Karpas-422 (cell line): ENCODE results near the gene INO80B. TPM values are rescaled to one million over a fixed set of nuclear protein-coding genes. Genes with fewer than 3 reads are reported as not detected.

Experiments
- DNase-seq: peaks from one replicate; pipeline ENCODE4 v3.0.0-alpha.2; 2015
- H2AFZ ChIP-seq: fragments of 200-600 bp; sonication (generic); 2 replicates; pipeline ENCODE4 v1.6.1; 2014; ENCODE audit warnings: antibody characterized with exemption, low read length, mixed read lengths
- H3K27ac ChIP-seq: fragments of 200-600 bp; sonication (generic); 2 replicates; pipeline ENCODE4 v1.5.1; 2014; ENCODE audit warnings: mild to moderate bottlenecking, low read length, moderate library complexity
- H3K27me3 ChIP-seq: fragments of 200-600 bp; sonication (generic); 2 replicates; pipeline ENCODE4 v1.6.1; 2014; ENCODE audit warnings: low read length, mixed read lengths
- H3K36me3 ChIP-seq: fragments of 200-600 bp; sonication (generic); 2 replicates; pipeline ENCODE4 v1.6.1; 2014; ENCODE audit warnings: low read length, mixed read lengths; ENCODE audit not compliant: insufficient read depth
- H3K4me1 ChIP-seq: fragments of 200-600 bp; sonication (generic); 2 replicates; pipeline ENCODE4 v1.6.1; 2014; ENCODE audit warnings: mild to moderate bottlenecking, low read length, mixed read lengths
- H3K4me2 ChIP-seq: fragments of 200-600 bp; sonication (generic); 2 replicates; pipeline ENCODE4 v1.6.1; 2014; ENCODE audit warnings: low read length, low read depth, mild to moderate bottlenecking; ENCODE audit not compliant: poor library complexity, severe bottlenecking
- H3K4me3 ChIP-seq: fragments of 200-600 bp; sonication (generic); 2 replicates; pipeline ENCODE4 v1.5.1; 2014; ENCODE audit warnings: mild to moderate bottlenecking, antibody characterized with exemption, low read length, mixed read lengths
- H3K79me2 ChIP-seq: fragments of 200-600 bp; sonication (generic); 2 replicates; pipeline ENCODE4 v1.6.1; 2014; ENCODE audit warnings: mild to moderate bottlenecking, low read length, mixed read lengths
- H3K9ac ChIP-seq: fragments of 200-600 bp; sonication (generic); 2 replicates; pipeline ENCODE4 v1.6.0; 2014; ENCODE audit warnings: low read length
- H3K9me2 ChIP-seq: fragments of 200-600 bp; sonication (generic), shearing (Covaris generic); replicated peaks from 2 replicates; pipeline ENCODE4 v1.6.0; 2014; ENCODE audit warnings: mild to moderate bottlenecking, low read length, moderate library complexity; ENCODE audit not compliant: insufficient read depth
- H3K9me3 ChIP-seq: fragments of 300-700, 200-600 bp; sonication (generic); 2 replicates; pipeline ENCODE4 v1.6.1; 2014; ENCODE audit warnings: low read length, mixed read lengths
- H4K20me1 ChIP-seq: fragments of 200-600 bp; sonication (generic); 2 replicates; pipeline ENCODE4 v1.6.1; 2014; ENCODE audit warnings: mild to moderate bottlenecking, antibody characterized with exemption, low read length, low read depth; ENCODE audit not compliant: insufficient read depth
- total RNA-seq: library from RNA; depleted of rRNA; stranded (reverse); fragments of >200 nt; shearing (Covaris generic); gene quantifications from 2 replicates; pipeline ENCODE4 v1.2.3, GENCODE V29; 2014; ENCODE audit warnings: low replicate concordance

INO80B gene
- total RNA-seq, 1 experiment from 2014 or later, result 29.3 TPM

- no peaks in the 10 kb centered on the region for H4K20me1 ChIP-seq
- no peak overlapping the region for H3K4me3 ChIP-seq
- no peak overlapping the region for H3K27ac ChIP-seq
- no peaks in the 10 kb centered on the region for H3K9me3 ChIP-seq
- H2AFZ ChIP-seq, result no peak overlapping the region
- no peaks in the 10 kb centered on the region for H3K9me2 ChIP-seq
- no peaks in the 10 kb centered on the region for H3K79me2 ChIP-seq
- DNase-seq, result no peak
- no peak overlapping the region for H3K4me2 ChIP-seq
- H3K36me3 ChIP-seq, result peaks cover 11% of the 10 kb centered on the region
- no peak overlapping the region for H3K9ac ChIP-seq
- H3K4me1 ChIP-seq, result no peaks in the 10 kb centered on the region
- no peaks in the 10 kb centered on the region for H3K27me3 ChIP-seq
Measured at GRCh38 chr2:74429487-74430451, 25.1 kb upstream of the INO80B start.

- H3K9ac ChIP-seq, result no peak overlapping the region
- no peak overlapping the region for H3K4me3 ChIP-seq
- no peak overlapping the region for H3K4me2 ChIP-seq
- H2AFZ ChIP-seq, result no peak overlapping the region
- H3K27me3 ChIP-seq, result no peaks in the 10 kb centered on the region
- no peaks in the 10 kb centered on the region for H4K20me1 ChIP-seq
- no peak for DNase-seq
- H3K36me3 ChIP-seq, result peaks cover 9% of the 10 kb centered on the region
- no peaks in the 10 kb centered on the region for H3K79me2 ChIP-seq
- H3K27ac ChIP-seq, result no peak overlapping the region
- no peaks in the 10 kb centered on the region for H3K9me2 ChIP-seq
- H3K4me1 ChIP-seq, result no peaks in the 10 kb centered on the region
- H3K9me3 ChIP-seq, result no peaks in the 10 kb centered on the region
Measured at GRCh38 chr2:74430502-74430901, 24.4 kb upstream of the INO80B start.

- H3K36me3 ChIP-seq, result no peaks in the 10 kb centered on the region
- no peaks in the 10 kb centered on the region for H4K20me1 ChIP-seq
- H3K27ac ChIP-seq, result peak overlapping the region; percentile 82
- DNase-seq, result no peak
- H3K9me2 ChIP-seq, result no peaks in the 10 kb centered on the region
- H3K9me3 ChIP-seq, result no peaks in the 10 kb centered on the region
- H3K4me1 ChIP-seq, result peaks cover 46% of the 10 kb centered on the region
- H3K4me3 ChIP-seq, result peak overlapping the region; percentile 46; the same call in 1 of the 2 replicates
- no peaks in the 10 kb centered on the region for H3K27me3 ChIP-seq
- no peak overlapping the region for H2AFZ ChIP-seq
- H3K79me2 ChIP-seq, result 0 out of 2 replicates have a peak, but pooled peaks cover 2% of the 10 kb centered on the region
- H3K4me2 ChIP-seq, result peak overlapping the region; percentile 71
- peak overlapping the region; percentile 50; the same call in 1 of the 2 replicates for H3K9ac ChIP-seq
Measured at GRCh38 chr2:74436111-74436805, 18.6 kb upstream of the INO80B start.

- peaks cover 46% of the 10 kb centered on the region for H3K4me1 ChIP-seq
- no peaks in the 10 kb centered on the region for H3K9me3 ChIP-seq
- 0 out of 2 replicates have a peak, but pooled peaks cover 2% of the 10 kb centered on the region for H3K79me2 ChIP-seq
- peak overlapping the region; percentile 50 for H3K9ac ChIP-seq
- H3K27me3 ChIP-seq, result no peaks in the 10 kb centered on the region
- H3K4me3 ChIP-seq, result peak overlapping the region; percentile 46
- peak overlapping the region; percentile 71 for H3K4me2 ChIP-seq
- H3K36me3 ChIP-seq, result no peaks in the 10 kb centered on the region
- H2AFZ ChIP-seq, result peak overlapping the region; percentile 4
- H3K9me2 ChIP-seq, result no peaks in the 10 kb centered on the region
- peak overlapping the region; percentile 82 for H3K27ac ChIP-seq
- peak; percentile 89 for DNase-seq
- H4K20me1 ChIP-seq, result no peaks in the 10 kb centered on the region
Measured at GRCh38 chr2:74436848-74437695, 17.8 kb upstream of the INO80B start.

- 0 out of 2 replicates have a peak, but pooled peaks cover 2% of the 10 kb centered on the region for H3K79me2 ChIP-seq
Measured at GRCh38 chr2:74438248-74438647, 16.6 kb upstream of the INO80B start.

GRCh38 chr2:74439373-74439772 lies 15.5 kb upstream of the INO80B start:
- Histone ChIP-seq H4K20me1 (no peaks in the 10 kb centered on the region), H3K27ac (peak overlapping the region; percentile 24; the same call in 1 of the 2 replicates), H3K36me3 (no peaks in the 10 kb centered on the region), H3K4me3 (peak overlapping the region; percentile 71), H3K9me3 (no peaks in the 10 kb centered on the region), H3K79me2 (0 out of 2 replicates have a peak, but pooled peaks cover 2% of the 10 kb centered on the region), H2AFZ (no peak overlapping the region), H3K9ac (peak overlapping the region; percentile 83), H3K27me3 (no peaks in the 10 kb centered on the region), H3K4me1 (peaks cover 53% of the 10 kb centered on the region), H3K9me2 (no peaks in the 10 kb centered on the region), H3K4me2 (peak overlapping the region; percentile 71)
- DNase-seq, result no peak

More at GRCh38 chr2:74438248-74438647, 16.6 kb upstream of the INO80B start:
- H2AFZ ChIP-seq, result no peak overlapping the region
- H3K9me3 ChIP-seq, result no peaks in the 10 kb centered on the region
- peak overlapping the region; percentile 50 for H3K9ac ChIP-seq
- H3K9me2 ChIP-seq, result no peaks in the 10 kb centered on the region
- DNase-seq, result no peak
- peaks cover 46% of the 10 kb centered on the region for H3K4me1 ChIP-seq
- H3K4me3 ChIP-seq, result peak overlapping the region; percentile 46; the same call in 1 of the 2 replicates
- H3K27me3 ChIP-seq, result no peaks in the 10 kb centered on the region
- H3K4me2 ChIP-seq, result peak overlapping the region; percentile 71
- no peaks in the 10 kb centered on the region for H4K20me1 ChIP-seq
- H3K27ac ChIP-seq, result peak overlapping the region; percentile 82
- no peaks in the 10 kb centered on the region for H3K36me3 ChIP-seq

GRCh38 chr2:74439803-74440377 lies 15.0 kb upstream of the INO80B start:
- H3K9me3 ChIP-seq, result no peaks in the 10 kb centered on the region
- peaks cover 56% of the 10 kb centered on the region for H3K4me1 ChIP-seq
- H3K27ac ChIP-seq, result peak overlapping the region; percentile 24; the same call in 1 of the 2 replicates

More at GRCh38 chr2:74439803-74440377, 15.0 kb upstream of the INO80B start:
- DNase-seq, result no peak
- Histone ChIP-seq H3K36me3 (no peaks in the 10 kb centered on the region), H3K27me3 (no peaks in the 10 kb centered on the region; the same call in 1 of the 2 replicates), H3K9me2 (no peaks in the 10 kb centered on the region), H4K20me1 (no peaks in the 10 kb centered on the region), H3K4me3 (peak overlapping the region; percentile 71), H2AFZ (peak overlapping the region; percentile 89; the same call in 1 of the 2 replicates), H3K4me2 (peak overlapping the region; percentile 71), H3K9ac (peak overlapping the region; percentile 83), H3K79me2 (0 out of 2 replicates have a peak, but pooled peaks cover 2% of the 10 kb centered on the region)
